Breast epithelium (tissue), 4 donors: ENCODE data around the gene LRRC70. TPM values are rescaled to one million over a fixed set of nuclear protein-coding genes. Genes with fewer than 3 reads are reported as not detected.
"Not testable (repeated sequence)": the region's sequence is repeated elsewhere in the genome, so short reads cannot be mapped to it uniquely, and the experiment has no call there.

ENCODE experiments used
- DNase-seq, 2 donors: peaks; one replicate each; pipeline ENCODE4 v3.0.0-alpha.2; 2019; ENCODE audit warnings: low spot score in 2 of 2
- H3K27ac ChIP-seq, 2 donors: fragments of 200-600 bp; sonication (generic) in 1 of 2; one replicate each; pipeline ENCODE4 v1.5.1; 2016 to 2019; ENCODE audit warnings: mild to moderate bottlenecking in 1 of 2
- H3K27me3 ChIP-seq, 2 donors: fragments of 200-600 bp; sonication (generic) in 1 of 2; one replicate each; pipeline versions ENCODE4 v1.5.1 to v1.6.0; 2017 to 2019; ENCODE audit warnings: control low read depth in 1 of 2, mild to moderate bottlenecking in 1 of 2
- H3K36me3 ChIP-seq: fragments of 200-600 bp; one replicate; pipeline ENCODE4 v1.5.1; 2019
- H3K4me1 ChIP-seq, 2 donors: fragments of 200-600 bp; sonication (generic); one replicate each; pipeline ENCODE4 v1.5.1; 2016 to 2019; ENCODE audit warnings: control low read depth in 1 of 2
- H3K4me3 ChIP-seq, 3 donors: fragments of 200-600 bp; sonication (generic); 1 replicate in 2 of 3; 2 replicates in 1 of 3; pipeline ENCODE4 v1.5.1; 2016 to 2019; ENCODE audit warnings: mild to moderate bottlenecking in 3 of 3, moderate library complexity in 2 of 3
- H3K9me3 ChIP-seq, 2 donors: fragments of 200-600 bp; sonication (generic) in 1 of 2; one replicate each; pipeline ENCODE4 v1.5.1; 2016 to 2019; ENCODE audit warnings: control low read depth in 1 of 2
- POLR2A ChIP-seq: fragments of 450-650 bp; IDR thresholded peaks from one replicate; pipeline ENCODE4 v1.6.1; 2016; ENCODE audit warnings: antibody characterized with exemption, mild to moderate bottlenecking, moderate library complexity
- POLR2AphosphoS5 ChIP-seq, 3 donors: sonication (generic); formaldehyde crosslinking; IDR thresholded peaks; one replicate each; pipeline ENCODE4 v1.6.1; 2017; ENCODE audit warnings: antibody characterized with exemption in 3 of 3
- intact Hi-C: fragments of 100-400 bp; cut with DNase I; formaldehyde crosslinking; loops from one replicate; pipeline ENCODE4 v1.15.1; 2023; ENCODE audit warnings: low total_unique reads
- total RNA-seq, 3 donors: library from RNA; depleted of rRNA; stranded (reverse); fragments of >200 nt; gene quantifications; one replicate each; pipeline ENCODE4 v1.1.0, GENCODE V29; 2016
- TF ChIP-seq, protein P1 (sequence below), 3 donors: fragments of 450-650 bp; IDR thresholded peaks; one replicate each; pipeline ENCODE4 v1.5.1; 2016 to 2017; ENCODE audit warnings: antibody characterized with exemption in 3 of 3, mild to moderate bottlenecking in 3 of 3, moderate library complexity in 3 of 3

LRRC70 gene
- total RNA-seq, 3 donors from 2014 or later = 6.4 to 9.5 (median 8.6) TPM

DNA sequence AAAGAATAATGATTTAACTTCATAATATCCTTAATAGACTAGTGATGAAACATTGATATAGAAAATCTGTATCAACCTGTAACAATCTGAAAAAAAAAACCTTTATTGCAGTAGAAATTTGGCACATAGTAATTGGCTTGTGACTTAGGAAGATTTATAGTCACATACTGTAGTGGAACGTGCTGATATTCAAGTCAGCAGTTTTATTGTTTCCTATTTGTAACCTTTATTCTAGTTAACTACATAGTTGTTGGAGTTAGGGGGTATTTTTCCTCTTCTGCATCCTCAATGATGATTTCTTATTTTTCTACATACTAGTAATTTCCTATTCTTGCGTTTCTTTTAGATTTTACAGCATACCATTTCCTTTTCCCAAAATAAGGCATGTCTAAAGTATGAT is 14.5 kb upstream of the LRRC70 start:
- Histone ChIP-seq H3K4me3 (no peak overlapping the region), H3K9me3 (peaks cover 11 to 16% of the 10 kb centered on the region in 2 donors), H3K4me1 (no peaks in the 10 kb centered on the region), H3K36me3 (no peaks in the 10 kb centered on the region), H3K27ac (no peak overlapping the region), H3K27me3 (no peaks in the 10 kb centered on the region)
- TF ChIP-seq, protein P1, sequence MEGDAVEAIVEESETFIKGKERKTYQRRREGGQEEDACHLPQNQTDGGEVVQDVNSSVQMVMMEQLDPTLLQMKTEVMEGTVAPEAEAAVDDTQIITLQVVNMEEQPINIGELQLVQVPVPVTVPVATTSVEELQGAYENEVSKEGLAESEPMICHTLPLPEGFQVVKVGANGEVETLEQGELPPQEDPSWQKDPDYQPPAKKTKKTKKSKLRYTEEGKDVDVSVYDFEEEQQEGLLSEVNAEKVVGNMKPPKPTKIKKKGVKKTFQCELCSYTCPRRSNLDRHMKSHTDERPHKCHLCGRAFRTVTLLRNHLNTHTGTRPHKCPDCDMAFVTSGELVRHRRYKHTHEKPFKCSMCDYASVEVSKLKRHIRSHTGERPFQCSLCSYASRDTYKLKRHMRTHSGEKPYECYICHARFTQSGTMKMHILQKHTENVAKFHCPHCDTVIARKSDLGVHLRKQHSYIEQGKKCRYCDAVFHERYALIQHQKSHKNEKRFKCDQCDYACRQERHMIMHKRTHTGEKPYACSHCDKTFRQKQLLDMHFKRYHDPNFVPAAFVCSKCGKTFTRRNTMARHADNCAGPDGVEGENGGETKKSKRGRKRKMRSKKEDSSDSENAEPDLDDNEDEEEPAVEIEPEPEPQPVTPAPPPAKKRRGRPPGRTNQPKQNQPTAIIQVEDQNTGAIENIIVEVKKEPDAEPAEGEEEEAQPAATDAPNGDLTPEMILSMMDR (IDR thresholded peaks at IDR 0.05) = no peak
- no peak for TF ChIP-seq POLR2AphosphoS5 (IDR thresholded peaks at IDR 0.05)
- no peak for TF ChIP-seq POLR2A
- intact Hi-C loops = no loop called here
- no peak for DNase-seq

DNA sequence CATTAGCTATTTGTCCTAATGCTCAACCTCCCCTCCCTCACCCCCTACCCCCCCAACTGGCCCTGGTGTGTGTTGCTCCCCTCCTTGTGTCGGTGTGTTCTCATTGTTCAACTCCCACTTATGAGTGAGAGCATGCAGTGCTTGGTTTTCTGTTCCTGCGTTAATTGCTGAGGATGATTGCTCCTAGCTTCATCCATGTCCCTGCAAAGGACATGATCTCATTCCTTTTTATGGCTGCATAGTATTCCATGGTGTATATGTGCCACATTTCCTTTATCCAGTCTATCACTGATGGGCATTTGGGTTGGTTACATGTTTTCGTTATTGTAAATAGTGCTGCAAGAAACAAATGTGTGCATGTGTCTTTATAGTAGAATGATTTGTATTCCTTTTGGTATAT is 12.9 kb upstream of the LRRC70 start:
- H3K27ac ChIP-seq, H3K27me3 ChIP-seq, H3K4me1 ChIP-seq, intact Hi-C loops, H3K4me3 ChIP-seq, DNase-seq, H3K36me3 ChIP-seq: not testable (repeated sequence)
- H3K9me3 ChIP-seq = peaks cover 11 to 16% of the 10 kb centered on the region in 2 donors

DNA sequence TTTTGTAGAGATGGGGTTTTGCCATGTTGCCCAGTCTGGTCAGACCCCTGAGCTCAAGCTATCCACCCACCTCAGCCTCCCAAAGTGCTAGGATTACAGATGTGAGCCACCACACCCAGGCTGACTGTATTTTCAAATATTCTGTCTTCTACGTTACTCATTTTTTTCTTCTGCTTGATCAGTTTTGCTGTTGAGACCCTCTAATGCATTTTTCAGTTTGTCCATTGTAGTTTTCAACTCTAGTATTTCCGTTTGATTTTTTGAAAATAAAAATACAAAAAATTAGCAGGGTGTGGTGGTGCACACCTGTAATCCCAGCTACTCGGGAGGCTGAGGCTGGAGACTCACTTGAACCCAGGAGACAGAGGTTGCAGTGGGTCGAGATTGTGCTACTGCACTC is 10.5 kb upstream of the LRRC70 start:
- Histone ChIP-seq H3K9me3 (peaks cover 11 to 16% of the 10 kb centered on the region in 2 donors), H3K4me1 (no peaks in the 10 kb centered on the region), H3K4me3 (no peak overlapping the region), H3K27ac (no peak overlapping the region), H3K36me3 (no peaks in the 10 kb centered on the region), H3K27me3 (no peaks in the 10 kb centered on the region)
- DNase-seq = no peak
- intact Hi-C loops = no loop called here
- no peak for TF ChIP-seq POLR2AphosphoS5 (IDR thresholded peaks at IDR 0.05)
- no peak for TF ChIP-seq POLR2A

DNA sequence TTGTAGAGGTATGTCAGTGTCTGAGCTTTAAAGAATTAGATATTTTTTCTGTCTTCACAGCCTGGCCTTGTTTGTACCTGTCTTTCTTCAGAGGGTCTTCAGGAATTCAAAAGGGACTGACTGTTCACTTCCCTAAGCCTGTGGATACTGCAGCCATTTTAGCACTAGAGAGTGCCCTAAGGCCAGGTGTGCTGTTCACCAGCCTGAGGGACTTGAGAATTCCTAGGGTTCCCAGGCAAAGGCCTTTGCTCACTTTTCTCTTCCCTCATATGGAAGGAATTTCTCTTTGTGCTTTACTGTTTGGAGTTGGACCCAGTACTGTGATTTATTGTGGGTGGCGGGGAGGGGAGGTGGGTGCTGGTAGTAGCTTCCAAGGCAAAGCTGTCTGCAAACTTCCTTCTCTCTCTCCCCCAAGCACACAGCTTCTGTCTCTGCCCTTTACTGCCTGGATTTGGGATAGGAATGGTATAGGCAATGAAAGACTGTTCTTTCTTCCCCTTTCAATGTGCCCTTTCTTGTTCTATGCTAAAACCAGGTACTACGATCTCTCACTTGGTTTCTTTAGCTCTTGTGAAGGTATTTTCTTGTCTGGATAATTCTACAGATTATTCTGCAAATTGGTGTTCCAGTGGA is 9.7 kb upstream of the LRRC70 start:
- intact Hi-C loops = no loop called here
- DNase-seq = no peak
- Histone ChIP-seq H3K9me3 (peaks cover 11 to 16% of the 10 kb centered on the region in 2 donors), H3K27ac (no peak overlapping the region), H3K4me3 (no peak overlapping the region), H3K4me1 (no peaks in the 10 kb centered on the region), H3K27me3 (no peaks in the 10 kb centered on the region), H3K36me3 (no peaks in the 10 kb centered on the region)
- TF ChIP-seq POLR2A (no peak), POLR2AphosphoS5 (IDR thresholded peaks at IDR 0.05) (no peak)
- TF ChIP-seq, protein P1 (IDR thresholded peaks at IDR 0.05) = no peak

DNA sequence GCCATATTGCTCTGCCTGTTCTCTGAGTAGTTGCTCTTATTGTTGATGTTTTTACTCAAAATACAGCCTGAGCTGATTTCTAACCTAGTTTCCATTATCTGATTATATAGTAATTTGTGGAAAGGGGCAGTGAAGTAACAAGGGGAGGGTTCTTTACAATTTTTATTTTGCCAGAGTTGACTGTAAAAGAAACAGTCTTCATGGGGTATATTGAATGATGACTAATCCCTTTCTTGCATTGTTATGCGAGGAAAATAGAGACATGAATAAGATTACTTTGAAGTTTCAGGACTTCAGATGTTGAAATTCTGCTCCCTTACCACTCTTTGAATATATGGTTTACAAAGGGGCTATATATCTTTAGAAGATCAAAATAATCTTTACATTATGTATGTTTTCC is 9.1 kb upstream of the LRRC70 start:
- H3K4me3 ChIP-seq = no peak overlapping the region
- H3K4me1 ChIP-seq = no peaks in the 10 kb centered on the region
- DNase-seq = no peak
- no peak for TF ChIP-seq POLR2AphosphoS5 (IDR thresholded peaks at IDR 0.05)
- TF ChIP-seq POLR2A = no peak
- TF ChIP-seq, protein P1 (IDR thresholded peaks at IDR 0.05) = no peak
- intact Hi-C loops = no loop called here
- H3K27me3 ChIP-seq = no peaks in the 10 kb centered on the region
- H3K9me3 ChIP-seq = peaks cover 11 to 16% of the 10 kb centered on the region in 2 donors
- H3K36me3 ChIP-seq = no peaks in the 10 kb centered on the region
- no peak overlapping the region for H3K27ac ChIP-seq

DNA sequence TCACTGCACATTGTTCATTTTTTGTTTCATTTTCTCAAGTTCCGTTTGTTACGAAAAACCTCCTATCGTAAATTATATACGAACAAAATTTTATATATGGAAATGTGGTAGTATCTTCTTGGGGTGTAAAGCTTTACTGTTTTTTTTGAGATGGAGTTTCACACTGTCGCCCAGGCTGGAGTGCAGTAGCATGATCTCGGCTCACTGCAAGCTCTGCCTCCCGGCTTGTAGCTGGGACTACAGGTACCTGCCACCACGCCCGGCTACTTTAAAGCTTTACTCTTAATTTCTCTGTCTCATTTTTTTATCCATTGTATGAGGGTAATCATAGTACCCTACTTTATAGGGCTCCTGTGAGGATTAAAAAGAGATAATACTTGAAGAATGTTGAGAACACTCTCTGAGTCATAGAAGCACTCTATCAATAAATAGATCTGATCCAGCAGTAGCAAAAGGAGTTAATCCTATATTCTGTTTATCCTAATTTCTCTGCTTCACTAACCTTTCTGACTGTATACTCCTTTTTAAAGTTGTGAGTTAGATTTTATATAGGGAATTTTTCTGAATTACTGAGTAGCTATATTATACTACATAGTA is 5.6 kb upstream of the LRRC70 start:
- no peak for DNase-seq
- H3K27ac ChIP-seq = no peak overlapping the region
- H3K9me3 ChIP-seq = peaks cover 2 to 5% of the 10 kb centered on the region in 2 donors
- H3K27me3 ChIP-seq = no peaks in the 10 kb centered on the region
- no peaks in the 10 kb centered on the region for H3K36me3 ChIP-seq
- H3K4me3 ChIP-seq = no peak overlapping the region
- no peaks in the 10 kb centered on the region for H3K4me1 ChIP-seq
- TF ChIP-seq, protein P1 (IDR thresholded peaks at IDR 0.05) = no peak
- TF ChIP-seq POLR2AphosphoS5 (IDR thresholded peaks at IDR 0.05) = no peak
- no peak for TF ChIP-seq POLR2A
- intact Hi-C loops = no loop called here
